HepG2 (cell line): ENCODE data around the gene HNRNPR.

ENCODE experiments used
- ARID4A ChIP-seq: sonication (generic); formaldehyde crosslinking; IDR thresholded peaks from 2 replicates; pipeline ENCODE4 v1.5.0; 2020; ENCODE audit warnings: mild to moderate bottlenecking, missing genetic modification reagents, borderline replicate concordance
- ATF6 ChIP-seq: sonication (generic); formaldehyde crosslinking; conservative IDR thresholded peaks from 2 replicates; pipeline ENCODE4 v1.4.0; 2020; ENCODE audit warnings: missing genetic modification reagents
- GABPA ChIP-seq, 2 experiments: IDR thresholded peaks; 2 replicates each; pipeline ENCODE4 v1.6.1; 2011 to 2016; ENCODE audit warnings: low read depth in 2 of 2, low read length in 1 of 2, missing biosample characterization in 1 of 2, missing genetic modification characterization in 1 of 2
- KLF11 ChIP-seq: IDR thresholded peaks from 2 replicates; pipeline ENCODE4 v1.6.1; 2016; ENCODE audit warnings: missing compliant biosample characterization
- PHF8 ChIP-seq: sonication (generic); formaldehyde crosslinking; IDR thresholded peaks from 2 replicates; pipeline ENCODE4 v1.5.0; 2020; ENCODE audit warnings: missing genetic modification reagents
- POLR2G ChIP-seq: fragments of 200-400 bp; formaldehyde crosslinking; IDR thresholded peaks from 2 replicates; pipeline ENCODE4 v1.6.1; 2018; ENCODE audit warnings: mild to moderate bottlenecking, low read depth, low read length, moderate library complexity
- SRSF9 ChIP-seq: fragments of 200-400 bp; formaldehyde crosslinking; IDR thresholded peaks from 2 replicates; pipeline ENCODE4 v1.6.1; 2018; ENCODE audit warnings: borderline replicate concordance, mild to moderate bottlenecking, low read depth, low read length; ENCODE audit not compliant: insufficient read depth, poor library complexity, severe bottlenecking
- USF2 ChIP-seq, 2 experiments: sonication (generic) in 1 of 2; formaldehyde crosslinking in 1 of 2; IDR thresholded peaks; 2 replicates each; pipeline versions ENCODE4 v1.5.1 to v1.6.1; 2011 to 2020; ENCODE audit warnings: borderline replicate concordance in 1 of 2, low read depth in 1 of 2, low read length in 1 of 2, mild to moderate bottlenecking in 1 of 2, missing genetic modification reagents in 1 of 2, moderate library complexity in 1 of 2
- ZNF263 ChIP-seq: sonication (generic); formaldehyde crosslinking; IDR thresholded peaks from 2 replicates; pipeline ENCODE4 v1.4.0; 2020; ENCODE audit warnings: missing genetic modification reagents
- ZNF879 ChIP-seq: sonication (generic); formaldehyde crosslinking; IDR thresholded peaks from 2 replicates; pipeline ENCODE4 v1.8.1; 2023; ENCODE audit warnings: missing genetic modification reagents

GRCh38 chr1:23370709-23371584 is 26.9 kb upstream of the HNRNPR start:
- no peak for TF ChIP-seq ZNF879 (CRISPR knock-in tag)
- no peak for TF ChIP-seq GABPA (IDR thresholded peaks at IDR 0.05; ENCODE audit: low read depth, low read length)
- no peak for TF ChIP-seq GABPA (CRISPR knock-in tag; IDR thresholded peaks at IDR 0.05; ENCODE audit: low read depth)
- TF ChIP-seq ATF6: no peak
- TF ChIP-seq ARID4A (CRISPR knock-in tag): no peak
- no peak for TF ChIP-seq KLF11 (CRISPR knock-in tag)
- no peak for TF ChIP-seq SRSF9
- no peak for TF ChIP-seq PHF8 (CRISPR knock-in tag)
- TF ChIP-seq POLR2G: no peak
- no peak for TF ChIP-seq ZNF263 (CRISPR knock-in tag)
- no peak for TF ChIP-seq USF2 (IDR thresholded peaks at IDR 0.05; ENCODE audit: low read depth, low read length)
- TF ChIP-seq USF2 (CRISPR knock-in tag; IDR thresholded peaks at IDR 0.05; ENCODE audit: borderline replicate concordance): no peak
